Neural progenitor cell (in vitro differentiated cells): ENCODE measurements around the gene RBBP9.

Experiments
- EZH2 ChIP-seq: fragments of 200-600 bp; sonication (generic); IDR thresholded peaks from 2 replicates; pipeline ENCODE4 v1.6.1; 2017; ENCODE audit warnings: antibody characterized with exemption, mild to moderate bottlenecking, moderate library complexity
- TF ChIP-seq, protein P1 (sequence below): fragments of 200-600 bp; sonication (generic); IDR thresholded peaks from 2 replicates; pipeline ENCODE4 v1.5.1; 2017; ENCODE audit warnings: antibody characterized with exemption, mild to moderate bottlenecking

DNA sequence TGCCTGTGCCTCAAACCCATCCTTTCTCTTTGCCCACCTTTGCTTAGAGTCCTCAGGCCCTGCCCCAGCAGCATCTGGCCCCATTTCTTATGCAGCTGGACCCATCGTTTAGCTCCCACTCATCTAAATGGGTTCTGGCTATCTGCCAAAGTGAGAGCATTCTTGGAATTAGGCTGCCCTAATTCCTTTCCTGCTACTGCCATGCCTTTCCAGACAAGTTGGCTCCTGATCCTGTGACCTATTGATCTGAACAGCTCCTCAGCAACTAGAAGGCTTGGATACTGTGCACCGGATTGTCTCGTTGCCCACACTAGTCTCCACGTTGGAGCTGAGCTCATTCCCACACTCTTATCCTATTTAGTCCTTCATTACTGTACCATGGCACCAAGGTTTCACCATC lies 53.1 kb downstream of the RBBP9 start:
- no peak for TF ChIP-seq EZH2
- TF ChIP-seq, protein P1, sequence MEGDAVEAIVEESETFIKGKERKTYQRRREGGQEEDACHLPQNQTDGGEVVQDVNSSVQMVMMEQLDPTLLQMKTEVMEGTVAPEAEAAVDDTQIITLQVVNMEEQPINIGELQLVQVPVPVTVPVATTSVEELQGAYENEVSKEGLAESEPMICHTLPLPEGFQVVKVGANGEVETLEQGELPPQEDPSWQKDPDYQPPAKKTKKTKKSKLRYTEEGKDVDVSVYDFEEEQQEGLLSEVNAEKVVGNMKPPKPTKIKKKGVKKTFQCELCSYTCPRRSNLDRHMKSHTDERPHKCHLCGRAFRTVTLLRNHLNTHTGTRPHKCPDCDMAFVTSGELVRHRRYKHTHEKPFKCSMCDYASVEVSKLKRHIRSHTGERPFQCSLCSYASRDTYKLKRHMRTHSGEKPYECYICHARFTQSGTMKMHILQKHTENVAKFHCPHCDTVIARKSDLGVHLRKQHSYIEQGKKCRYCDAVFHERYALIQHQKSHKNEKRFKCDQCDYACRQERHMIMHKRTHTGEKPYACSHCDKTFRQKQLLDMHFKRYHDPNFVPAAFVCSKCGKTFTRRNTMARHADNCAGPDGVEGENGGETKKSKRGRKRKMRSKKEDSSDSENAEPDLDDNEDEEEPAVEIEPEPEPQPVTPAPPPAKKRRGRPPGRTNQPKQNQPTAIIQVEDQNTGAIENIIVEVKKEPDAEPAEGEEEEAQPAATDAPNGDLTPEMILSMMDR, result no peak
